Erythroblast (primary cell): ENCODE measurements around the gene C17orf75.
A peak's percentile ranks its signal among the peaks of the same experiment; 100 is the strongest.

ENCODE experiments used
- DNase-seq, 2 experiments: peaks; one replicate each; lab custom pipeline; 2025; lab: John Stamatoyannopoulos, UW
- GATA1 ChIP-seq: IDR thresholded peaks from 2 replicates; pipeline ENCODE4 v1.6.1; 2011; ENCODE audit warnings: low read depth, mild to moderate bottlenecking, control low read depth, low read length, moderate library complexity
- POLR2A ChIP-seq: IDR thresholded peaks from 2 replicates; pipeline ENCODE4 v1.6.1; 2011; ENCODE audit warnings: mild to moderate bottlenecking, low read length

C17orf75 gene

GRCh38 chr17:32287804-32288511, 54.0 kb downstream of the C17orf75 start:
- DNase-seq = no peak
- TF ChIP-seq GATA1 = no peak
- TF ChIP-seq POLR2A = no peak

DNA sequence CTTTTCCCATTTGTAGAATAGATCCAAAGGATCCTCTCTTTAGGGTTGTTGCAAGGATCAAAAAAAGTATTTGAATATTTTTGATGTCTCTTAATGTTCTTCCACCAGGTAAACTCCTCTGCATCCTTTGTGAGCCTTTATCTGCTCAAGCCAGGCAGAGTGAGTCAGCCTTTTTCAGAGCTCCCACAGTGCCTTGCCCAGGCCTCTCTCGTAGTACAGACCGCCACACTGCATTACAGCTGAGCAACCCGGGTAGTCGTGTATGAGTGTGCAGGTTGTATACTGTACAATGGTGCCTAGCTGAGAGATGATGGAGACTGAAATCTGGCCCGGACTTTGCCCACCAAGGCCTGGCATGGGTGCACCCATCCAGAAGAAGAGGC, 55.5 kb downstream of the C17orf75 start:
- TF ChIP-seq GATA1 (peak; percentile 12), POLR2A (no peak)
- DNase-seq = peak; percentile 91 to 94

DNA sequence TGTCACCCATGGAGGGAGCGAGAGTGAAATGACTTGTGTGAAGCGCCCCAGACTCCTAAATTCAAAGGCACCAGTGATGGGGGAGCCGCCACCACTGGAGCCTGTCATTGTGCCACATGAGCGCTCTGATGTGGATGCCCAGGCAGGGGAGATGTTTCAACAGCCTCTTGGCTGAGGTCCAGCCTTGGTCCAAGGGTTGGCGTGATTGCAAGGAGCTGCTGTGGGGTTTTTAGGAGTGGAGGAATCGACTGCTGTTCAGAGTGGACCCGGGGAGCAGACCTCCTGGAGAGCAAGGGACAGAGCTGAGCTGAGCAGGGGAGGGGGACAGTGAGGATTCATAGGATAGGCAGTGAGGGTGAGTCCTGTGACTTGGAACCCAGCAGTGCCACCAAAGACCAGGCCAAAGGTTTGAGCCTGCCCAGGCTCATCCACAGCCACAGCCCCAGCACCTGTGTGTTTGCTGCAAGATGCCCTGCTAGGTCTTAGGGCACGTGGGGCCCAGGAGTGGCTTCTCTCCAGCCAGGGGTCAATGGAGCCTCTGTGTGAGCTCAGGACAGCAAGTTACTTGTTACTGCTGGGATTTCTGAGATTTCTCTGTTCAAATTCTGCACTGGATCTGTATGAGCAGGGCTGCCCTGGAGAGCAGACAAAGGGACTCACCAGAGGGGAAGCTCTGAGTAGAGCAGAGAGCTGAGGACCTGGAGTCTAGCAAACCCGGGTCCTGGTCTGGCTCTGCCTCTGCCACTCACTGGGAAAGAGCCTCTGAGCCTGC, 56.0 kb downstream of the C17orf75 start:
- TF ChIP-seq GATA1 = no peak
- no peak for TF ChIP-seq POLR2A
- peak; percentile 54 to 65 for DNase-seq

DNA sequence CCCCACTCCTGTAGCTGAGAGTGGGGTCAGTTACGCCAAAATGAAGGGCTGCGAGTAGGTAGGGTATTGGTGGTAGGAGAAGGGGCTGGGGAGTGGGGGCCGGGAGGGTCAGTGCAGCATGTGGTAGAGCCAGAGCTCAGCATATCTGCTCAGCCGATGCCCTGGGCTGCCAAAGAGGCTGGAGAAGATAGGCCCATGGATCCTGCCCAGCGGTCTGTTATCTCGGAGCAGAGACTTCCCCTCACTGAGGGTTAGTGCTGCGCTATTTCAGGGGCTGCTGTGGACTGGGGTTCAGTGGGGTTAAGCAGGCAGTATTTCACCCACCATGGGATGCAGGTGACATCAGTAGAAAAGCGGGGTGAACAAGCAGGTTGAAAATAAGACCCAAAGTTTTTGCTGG, 56.7 kb downstream of the C17orf75 start:
- DNase-seq = peak; percentile 75 to 88
- TF ChIP-seq POLR2A = no peak
- no peak for TF ChIP-seq GATA1

DNA sequence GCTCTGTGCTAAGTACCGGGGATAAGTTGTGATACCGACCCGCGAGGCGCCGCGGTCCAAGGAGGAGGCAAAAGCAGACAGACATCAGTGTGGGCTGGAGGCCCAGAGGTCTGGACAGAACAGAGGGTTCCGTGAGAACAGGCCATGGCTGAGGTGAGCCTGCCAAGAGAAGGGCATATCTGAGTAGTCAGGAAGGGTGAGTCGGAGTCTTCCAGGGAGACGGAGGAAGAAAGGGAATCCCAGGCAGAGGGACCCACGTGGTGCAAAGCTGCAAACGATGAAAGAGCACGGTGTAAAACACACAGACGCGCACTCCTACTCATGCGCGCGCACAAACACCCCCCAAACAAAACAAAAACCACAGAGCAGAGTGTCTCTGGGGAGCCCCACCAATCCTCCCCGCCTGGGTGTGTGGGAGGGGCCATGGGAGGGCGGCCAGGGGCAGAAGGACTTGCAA, 58.2 kb downstream of the C17orf75 start:
- TF ChIP-seq GATA1 = no peak
- no peak for TF ChIP-seq POLR2A

DNA sequence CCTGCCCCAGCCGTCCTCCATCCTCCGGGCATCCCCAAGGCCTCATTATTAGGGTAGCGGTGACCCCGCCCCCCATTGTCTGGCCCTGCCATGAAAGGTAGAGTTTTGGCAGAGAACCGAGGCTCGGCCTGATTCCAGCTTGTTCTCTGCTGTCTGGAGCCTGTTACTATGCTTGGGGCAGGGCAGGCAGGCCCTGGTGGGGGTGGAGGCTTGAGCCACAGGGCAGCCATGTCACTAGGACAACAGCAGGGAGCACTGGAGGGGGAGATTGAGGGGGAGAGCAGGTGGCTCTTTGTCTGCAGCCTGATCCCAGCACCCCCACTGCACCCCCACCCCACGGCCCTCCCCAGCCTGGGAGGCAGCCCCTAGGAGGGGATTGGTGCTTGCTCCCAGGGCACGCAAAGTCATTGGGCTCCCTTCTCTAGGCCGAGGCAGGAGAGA, 60.9 kb downstream of the C17orf75 start:
- TF ChIP-seq GATA1 = no peak
- no peak for TF ChIP-seq POLR2A
- no peak for DNase-seq

More for the DNA sequence above, 58.2 kb downstream of the C17orf75 start:
- DNase-seq = no peak

DNA sequence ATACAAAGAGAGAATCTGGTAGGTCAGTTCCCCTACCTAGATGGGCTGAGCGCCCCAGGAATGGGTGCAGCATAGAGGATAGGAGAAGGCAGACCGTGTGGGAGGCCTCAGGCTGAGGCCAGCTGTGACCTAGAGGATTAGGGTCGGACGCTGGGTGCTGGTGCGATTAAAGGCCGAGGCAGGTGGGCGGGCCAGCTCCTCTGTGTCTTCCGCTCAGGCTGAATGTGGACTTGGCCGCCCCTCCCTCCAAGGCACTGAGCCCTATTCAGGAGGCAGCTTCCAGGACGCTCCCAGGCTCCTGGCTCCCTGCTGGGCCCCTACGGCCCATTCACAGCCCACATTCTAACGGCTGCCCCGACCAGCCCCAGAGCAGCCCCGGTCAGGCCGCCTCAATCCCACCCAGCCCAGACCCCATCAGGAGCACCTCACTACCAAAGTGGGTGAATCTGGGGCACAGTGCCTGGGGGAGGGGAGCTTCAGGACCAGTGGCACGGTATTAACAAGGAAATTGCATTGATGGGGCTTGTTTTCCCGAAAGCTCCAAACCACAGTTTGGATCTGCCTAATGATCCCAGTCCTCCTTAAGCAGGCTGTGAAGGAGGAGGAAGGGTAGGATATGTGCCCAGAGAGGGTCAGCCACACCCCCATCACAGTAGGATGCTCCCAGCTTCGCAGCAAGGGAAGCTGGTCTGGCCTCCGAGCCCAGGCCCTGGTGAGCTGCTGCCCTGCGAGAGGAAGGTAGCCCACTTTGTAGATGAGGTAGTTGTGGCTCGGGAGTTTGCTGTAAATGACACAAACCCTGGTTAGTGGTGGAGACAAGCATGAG, 61.9 kb downstream of the C17orf75 start:
- DNase-seq = no peak
- no peak for TF ChIP-seq POLR2A
- TF ChIP-seq GATA1 = no peak

GRCh38 chr17:32278815-32279214, 63.2 kb downstream of the C17orf75 start:
- TF ChIP-seq POLR2A (no peak), GATA1 (no peak)
- DNase-seq = no peak
